Fibroblast of skin of right quadriceps (primary cell): ENCODE results near the gene ZNF831.

ENCODE experiments used
- DNase-seq: peaks from one replicate; pipeline ENCODE4 v3.0.0-alpha.2; 2013

The ZNF831 gene

GRCh38 chr20:59253779-59254319, 90.2 kb downstream of the ZNF831 start:
- DNase-seq, result no peak

- DNase-seq, result no peak
These were observed 91.6 kb downstream of the ZNF831 start for GRCh38 chr20:59255256-59255655.

GRCh38 chr20:59258221-59258621, 94.6 kb downstream of the ZNF831 start:
- no peak for DNase-seq

- DNase-seq, result no peak
These were observed 96.3 kb downstream of the ZNF831 start for GRCh38 chr20:59259946-59260345.

- DNase-seq, result no peak
These were observed 101.7 kb downstream of the ZNF831 start for GRCh38 chr20:59265298-59265697.

GRCh38 chr20:59268870-59269269, 105.2 kb downstream of the ZNF831 start:
- no peak for DNase-seq

- no peak for DNase-seq
These were observed 105.9 kb downstream of the ZNF831 start for GRCh38 chr20:59269411-59270025.

GRCh38 chr20:59270380-59270779, 106.8 kb downstream of the ZNF831 start:
- no peak for DNase-seq

- no peak for DNase-seq
These were observed 110.2 kb downstream of the ZNF831 start for GRCh38 chr20:59273739-59274357.

- DNase-seq, result no peak
These were observed 113.3 kb downstream of the ZNF831 start for GRCh38 chr20:59276938-59277337.

- no peak for DNase-seq
These were observed 120.8 kb downstream of the ZNF831 start for GRCh38 chr20:59284470-59284869.

GRCh38 chr20:59289994-59290393, 126.4 kb downstream of the ZNF831 start:
- no peak for DNase-seq

GRCh38 chr20:59291740-59292383, 128.2 kb downstream of the ZNF831 start:
- no peak for DNase-seq

- no peak for DNase-seq
These were observed 131.9 kb downstream of the ZNF831 start for GRCh38 chr20:59295531-59295930.

GRCh38 chr20:59297686-59298085, 134.1 kb downstream of the ZNF831 start:
- no peak for DNase-seq

GRCh38 chr20:59299945-59300332, 136.3 kb downstream of the ZNF831 start:
- DNase-seq, result no peak

- no peak for DNase-seq
These were observed 136.9 kb downstream of the ZNF831 start, which contains the start of gene EDN3 for GRCh38 chr20:59300333-59301081. Gene EDN3 (plus strand): TSS chr20:59300611. CDS start chr20:59300813, 202 bp downstream.

GRCh38 chr20:59301343-59302007, 137.9 kb downstream of the ZNF831 start:
- no peak for DNase-seq

- no peak for DNase-seq
These were observed 142.5 kb downstream of the ZNF831 start for GRCh38 chr20:59305908-59306655.

GRCh38 chr20:59307270-59307669, 143.6 kb downstream of the ZNF831 start:
- no peak for DNase-seq
